Breast epithelium (tissue), 3 donors: Measurements from ENCODE around the gene RTEL1.

Experiments used
- CTCF ChIP-seq, 3 donors: fragments of 450-650 bp; IDR thresholded peaks; one replicate each; pipeline ENCODE4 v1.5.1; 2016 to 2017; ENCODE audit warnings: antibody characterized with exemption in 3 of 3, mild to moderate bottlenecking in 3 of 3, moderate library complexity in 3 of 3
- POLR2A ChIP-seq: fragments of 450-650 bp; IDR thresholded peaks from one replicate; pipeline ENCODE4 v1.6.1; 2016; ENCODE audit warnings: antibody characterized with exemption, mild to moderate bottlenecking, moderate library complexity

GRCh38 chr20:63643946-63644345 is 14.2 kb upstream of the RTEL1 start:
- TF ChIP-seq CTCF (IDR thresholded peaks at IDR 0.05) (no peak), POLR2A (no peak)
